Trophoblast cell (in vitro differentiated cells and primary cell): Measurements from ENCODE around the gene DMGDH.

Source experiments
- DNase-seq, 2 donors: peaks; one replicate each; pipeline ENCODE4 v3.0.0-alpha.2; 2016
- H2AFZ ChIP-seq: 2 replicates; pipeline ENCODE4 v1.6.1; 2013; ENCODE audit warnings: low read length, moderate library complexity, mild to moderate bottlenecking; ENCODE audit not compliant: insufficient read depth, poor library complexity
- H2AK5ac ChIP-seq: 2 replicates; pipeline ENCODE4 v1.6.1; 2013; ENCODE audit warnings: mild to moderate bottlenecking, low read length
- H2BK120ac ChIP-seq: 2 replicates; pipeline ENCODE4 v1.6.1; 2013; ENCODE audit warnings: low read length, mild to moderate bottlenecking, moderate library complexity; ENCODE audit not compliant: insufficient read depth, poor library complexity
- H2BK12ac ChIP-seq: 2 replicates; pipeline ENCODE4 v1.6.1; 2013; ENCODE audit warnings: mild to moderate bottlenecking, low read length, moderate library complexity
- H2BK5ac ChIP-seq: 2 replicates; pipeline ENCODE4 v1.6.1; 2013; ENCODE audit warnings: low read length, low read depth, moderate library complexity, mild to moderate bottlenecking; ENCODE audit not compliant: poor library complexity
- H3K14ac ChIP-seq: 2 replicates; pipeline ENCODE4 v1.6.1; 2013; ENCODE audit warnings: mild to moderate bottlenecking, low read length
- H3K18ac ChIP-seq: 2 replicates; pipeline ENCODE4 v1.6.1; 2013; ENCODE audit warnings: mild to moderate bottlenecking, low read length
- H3K23ac ChIP-seq: 2 replicates; pipeline ENCODE4 v1.6.1; 2013; ENCODE audit warnings: low read length
- H3K27ac ChIP-seq: 2 replicates; pipeline ENCODE4 v1.5.1; 2013; ENCODE audit warnings: low read depth, mild to moderate bottlenecking, inconsistent platforms, low read length, moderate library complexity
- H3K27me3 ChIP-seq: 2 replicates; pipeline ENCODE4 v1.6.1; 2013; ENCODE audit warnings: inconsistent platforms, mild to moderate bottlenecking, low read length, moderate library complexity; ENCODE audit not compliant: insufficient read depth
- H3K36me3 ChIP-seq, 2 experiments: 1 replicate in 1 of 2; 2 replicates in 1 of 2; pipeline ENCODE4 v1.6.1; 2013; ENCODE audit warnings: low read length in 2 of 2, mild to moderate bottlenecking in 2 of 2, moderate library complexity in 1 of 2; ENCODE audit not compliant: insufficient read depth in 2 of 2, control insufficient read depth in 1 of 2
- H3K4ac ChIP-seq: 2 replicates; pipeline ENCODE4 v1.6.1; 2013; ENCODE audit warnings: low read depth, mild to moderate bottlenecking, low read length, moderate library complexity
- H3K4me1 ChIP-seq, 2 experiments: 1 replicate in 1 of 2; 2 replicates in 1 of 2; pipeline ENCODE4 v1.6.1; 2013; ENCODE audit warnings: low read length in 2 of 2, mild to moderate bottlenecking in 2 of 2, moderate library complexity in 1 of 2; ENCODE audit not compliant: insufficient read depth in 2 of 2, control insufficient read depth in 1 of 2
- H3K4me2 ChIP-seq: 2 replicates; pipeline ENCODE4 v1.6.1; 2013; ENCODE audit warnings: inconsistent platforms, mild to moderate bottlenecking, low read length, moderate library complexity
- H3K4me3 ChIP-seq: 2 replicates; pipeline ENCODE4 v1.5.1; 2013; ENCODE audit warnings: mild to moderate bottlenecking, low read depth, low read length, inconsistent platforms
- H3K79me1 ChIP-seq: one replicate; pipeline ENCODE4 v1.6.1; 2013; ENCODE audit warnings: low read length
- H3K79me2 ChIP-seq: 2 replicates; pipeline ENCODE4 v1.6.1; 2013; ENCODE audit warnings: low read length, mild to moderate bottlenecking; ENCODE audit not compliant: control insufficient read depth, insufficient read depth, poor library complexity
- H3K9ac ChIP-seq: 2 replicates; pipeline ENCODE4 v1.6.1; 2013; ENCODE audit warnings: mild to moderate bottlenecking, low read length
- H3K9me3 ChIP-seq: 2 replicates; pipeline ENCODE4 v1.6.1; 2013; ENCODE audit warnings: low read depth, mild to moderate bottlenecking, control low read depth, inconsistent platforms, low read length; ENCODE audit not compliant: insufficient read depth
- H4K12ac ChIP-seq: 2 replicates; pipeline ENCODE4 v1.6.1; 2013; ENCODE audit warnings: low read depth, mild to moderate bottlenecking, low read length, moderate library complexity
- H4K8ac ChIP-seq: 2 replicates; pipeline ENCODE4 v1.6.1; 2013; ENCODE audit warnings: low read depth, mild to moderate bottlenecking, low read length, moderate library complexity
- H4K91ac ChIP-seq: one replicate; pipeline ENCODE4 v1.6.1; 2013; ENCODE audit warnings: low read depth, mild to moderate bottlenecking, low read length, moderate library complexity
- WGBS: extraction: QIAGEN DNeasy Blood & Tissue Kit; methylation state at CpG from one replicate; pipeline ENCODE4 v1.1.7; 2013; ENCODE audit warnings: missing lambda C conversion rate; ENCODE audit not compliant: insufficient read length, insufficient coverage; ENCODE audit errors: extremely low coverage; 5-methylcytosine and 5-hydroxymethylcytosine counted together

DMGDH gene

GRCh38 chr5:79062436-79062835 lies 7.0 kb downstream of the DMGDH start:
- Histone ChIP-seq H2BK120ac (no peak overlapping the region), H2BK12ac (no peak overlapping the region), H3K18ac (no peak overlapping the region), H3K36me3 (no peaks in the 10 kb centered on the region), H3K4me2 (no peak overlapping the region), H3K9me3 (no peaks in the 10 kb centered on the region), H2AK5ac (no peak overlapping the region), H3K4me3 (no peak overlapping the region), H3K27ac (no peak overlapping the region), H2AFZ (no peak overlapping the region), H3K14ac (no peak overlapping the region), H3K23ac (no peak overlapping the region), H3K27me3 (no peaks in the 10 kb centered on the region), H3K9ac (peak overlapping the region; percentile 70), H3K4ac (no peak overlapping the region), H3K79me2 (no peaks in the 10 kb centered on the region), H3K4me1 (no peaks in the 10 kb centered on the region), H4K12ac (no peak overlapping the region), H4K91ac (no peak overlapping the region), H3K79me1 (no peaks in the 10 kb centered on the region), H2BK5ac (no peak overlapping the region), H4K8ac (no peak overlapping the region)
- no CpG with 5 or more reads among the region's 3 CpGs for WGBS
- DNase-seq = no peak

- no peak overlapping the region for H2BK120ac ChIP-seq
- no peak overlapping the region for H2AFZ ChIP-seq
- H3K4me2 ChIP-seq = no peak overlapping the region
- H3K9ac ChIP-seq = no peak overlapping the region
- H3K4ac ChIP-seq = no peak overlapping the region
- no peak overlapping the region for H4K12ac ChIP-seq
- H4K8ac ChIP-seq = no peak overlapping the region
- H2AK5ac ChIP-seq = no peak overlapping the region
- no peak overlapping the region for H2BK5ac ChIP-seq
- H3K9me3 ChIP-seq = no peaks in the 10 kb centered on the region
- no peaks in the 10 kb centered on the region for H3K79me1 ChIP-seq
- H3K14ac ChIP-seq = no peak overlapping the region
- no peak overlapping the region for H4K91ac ChIP-seq
- no peak overlapping the region for H3K23ac ChIP-seq
- H3K79me2 ChIP-seq = no peaks in the 10 kb centered on the region
- no peaks in the 10 kb centered on the region for H3K27me3 ChIP-seq
- DNase-seq = no peak
- no CpG with 5 or more reads among the region's 4 CpGs for WGBS
- H3K4me1 ChIP-seq = no peaks in the 10 kb centered on the region
- no peaks in the 10 kb centered on the region for H3K36me3 ChIP-seq
- no peak overlapping the region for H2BK12ac ChIP-seq
- H3K27ac ChIP-seq = no peak overlapping the region
- no peak overlapping the region for H3K4me3 ChIP-seq
- no peak overlapping the region for H3K18ac ChIP-seq
Observed at GRCh38 chr5:79059674-79060073, 9.8 kb downstream of the DMGDH start.

- Histone ChIP-seq H3K79me2 (no peaks in the 10 kb centered on the region), H3K18ac (no peak overlapping the region), H2AFZ (no peak overlapping the region), H3K27ac (no peak overlapping the region), H2BK12ac (no peak overlapping the region), H3K23ac (no peak overlapping the region), H4K91ac (no peak overlapping the region), H2AK5ac (no peak overlapping the region), H2BK5ac (no peak overlapping the region), H3K9me3 (no peaks in the 10 kb centered on the region), H4K12ac (no peak overlapping the region), H4K8ac (no peak overlapping the region), H3K4me3 (no peak overlapping the region), H3K36me3 (no peaks in the 10 kb centered on the region), H3K4me1 (no peaks in the 10 kb centered on the region), H3K4ac (no peak overlapping the region), H3K9ac (no peak overlapping the region), H3K14ac (no peak overlapping the region), H3K4me2 (no peak overlapping the region), H2BK120ac (no peak overlapping the region), H3K79me1 (no peaks in the 10 kb centered on the region), H3K27me3 (no peaks in the 10 kb centered on the region)
- DNase-seq = no peak
Observed at GRCh38 chr5:79056847-79057246, 12.6 kb downstream of the DMGDH start.

- no peaks in the 10 kb centered on the region for H3K27me3 ChIP-seq
- H3K36me3 ChIP-seq = no peaks in the 10 kb centered on the region
- H2BK5ac ChIP-seq = no peak overlapping the region
- no peaks in the 10 kb centered on the region for H3K79me2 ChIP-seq
- H2BK120ac ChIP-seq = no peak overlapping the region
- H2BK12ac ChIP-seq = no peak overlapping the region
- H3K9ac ChIP-seq = no peak overlapping the region
- no peak for DNase-seq
- no peak overlapping the region for H2AK5ac ChIP-seq
- H3K18ac ChIP-seq = no peak overlapping the region
- H3K23ac ChIP-seq = no peak overlapping the region
- H4K8ac ChIP-seq = no peak overlapping the region
- no peaks in the 10 kb centered on the region for H3K79me1 ChIP-seq
- no CpG with 5 or more reads among the region's 1 CpG for WGBS
- no peak overlapping the region for H3K14ac ChIP-seq
- no peaks in the 10 kb centered on the region for H3K4me1 ChIP-seq
- no peak overlapping the region for H4K91ac ChIP-seq
- no peak overlapping the region for H3K4me3 ChIP-seq
- H3K27ac ChIP-seq = no peak overlapping the region
- H4K12ac ChIP-seq = no peak overlapping the region
- no peak overlapping the region for H3K4ac ChIP-seq
- no peak overlapping the region for H3K4me2 ChIP-seq
- H2AFZ ChIP-seq = no peak overlapping the region
- no peaks in the 10 kb centered on the region for H3K9me3 ChIP-seq
Observed at GRCh38 chr5:79055017-79055416, 14.5 kb downstream of the DMGDH start.
